ENCODE measurements around the gene PAK3.

The PAK3 gene

DNA sequence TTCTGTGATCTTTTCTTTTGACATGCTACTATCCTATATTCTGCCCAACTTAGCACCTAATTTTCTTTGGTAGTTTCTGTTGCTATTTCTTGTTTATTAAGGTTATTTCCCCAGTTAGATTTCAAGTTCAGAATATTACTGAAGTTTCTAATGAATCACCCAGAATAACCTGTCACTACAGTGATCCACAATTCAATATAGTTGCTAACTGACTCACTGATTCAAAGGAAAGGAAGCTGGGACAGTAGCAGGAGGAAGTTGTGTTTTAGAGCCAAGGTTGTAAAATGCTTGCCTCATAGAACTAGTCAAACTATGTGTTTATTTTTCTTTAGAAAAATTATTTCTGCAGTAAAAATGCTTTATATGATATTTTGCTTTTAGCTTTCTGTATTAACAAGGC lies 37.4 kb downstream of the PAK3 start:
- DNase-seq: no peak

- no peak for DNase-seq
These were observed 49.9 kb downstream of the PAK3 start for GRCh38 chrX:111145878-111146277.

GRCh38 chrX:111151764-111152163 lies 55.8 kb downstream of the PAK3 start:
- DNase-seq: no peak

DNA sequence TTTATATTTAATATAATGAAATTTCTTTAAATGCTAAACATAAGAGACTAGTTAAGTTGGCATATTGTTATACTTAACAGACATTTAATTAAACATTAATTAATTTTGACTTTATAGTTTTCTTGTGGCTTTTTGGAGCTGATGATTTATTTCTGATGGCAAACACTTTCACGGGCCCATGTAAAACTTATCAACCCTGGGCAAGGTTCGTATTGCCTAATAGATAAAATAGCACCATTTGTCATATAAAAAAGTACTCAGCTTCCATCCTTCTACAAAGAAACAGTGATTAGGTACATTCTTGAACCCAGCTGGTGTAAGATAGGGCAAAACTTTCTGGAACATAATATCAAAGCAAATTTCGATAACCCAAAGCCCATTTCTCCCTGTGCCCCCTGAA lies 63.2 kb downstream of the PAK3 start:
- DNase-seq: no peak

- DNase-seq: peak; percentile 37
These were observed 68.7 kb downstream of the PAK3 start for GRCh38 chrX:111164728-111165127.

DNA sequence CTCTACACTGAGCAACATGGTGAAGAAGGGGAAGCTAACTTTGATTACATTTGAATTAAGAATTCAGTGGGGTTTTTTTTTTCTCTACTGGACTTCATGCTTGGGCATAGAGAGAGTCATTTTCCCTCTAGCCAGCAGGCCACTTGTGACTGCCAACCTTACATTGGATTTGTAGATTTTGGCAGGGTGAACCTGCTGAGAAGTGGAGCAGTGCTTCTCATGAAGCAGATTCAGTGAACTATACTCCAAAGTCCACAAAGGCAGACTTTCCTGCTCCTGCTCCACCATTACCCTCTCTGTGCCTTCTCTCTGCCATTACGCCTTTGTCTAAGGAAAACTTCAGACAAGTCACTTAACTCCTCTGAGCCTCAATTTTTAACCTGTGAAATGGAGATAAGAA lies 69.9 kb downstream of the PAK3 start:
- DNase-seq: peak; percentile 57

GRCh38 chrX:111167334-111167733 lies 71.3 kb downstream of the PAK3 start:
- no peak for DNase-seq

DNA sequence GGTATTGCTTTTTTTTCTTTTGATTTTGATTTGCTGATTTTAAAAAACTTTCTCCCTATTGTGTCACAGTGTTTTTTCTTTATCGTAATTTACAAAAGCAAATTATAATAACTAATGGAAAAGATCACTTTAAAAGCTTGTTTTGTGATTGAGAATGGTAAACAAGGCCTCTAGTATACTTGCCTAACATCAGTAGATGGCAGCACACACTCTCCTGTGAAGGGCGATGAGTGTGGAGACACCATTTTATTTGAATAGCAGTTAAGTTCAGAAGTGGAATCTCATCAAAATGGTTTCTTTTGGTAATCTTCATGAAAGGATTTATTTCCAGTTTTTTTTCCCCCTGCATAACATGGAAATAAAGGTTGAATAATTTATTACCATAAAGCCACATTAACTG lies 72.3 kb downstream of the PAK3 start:
- peak; percentile 85 for DNase-seq

DNA sequence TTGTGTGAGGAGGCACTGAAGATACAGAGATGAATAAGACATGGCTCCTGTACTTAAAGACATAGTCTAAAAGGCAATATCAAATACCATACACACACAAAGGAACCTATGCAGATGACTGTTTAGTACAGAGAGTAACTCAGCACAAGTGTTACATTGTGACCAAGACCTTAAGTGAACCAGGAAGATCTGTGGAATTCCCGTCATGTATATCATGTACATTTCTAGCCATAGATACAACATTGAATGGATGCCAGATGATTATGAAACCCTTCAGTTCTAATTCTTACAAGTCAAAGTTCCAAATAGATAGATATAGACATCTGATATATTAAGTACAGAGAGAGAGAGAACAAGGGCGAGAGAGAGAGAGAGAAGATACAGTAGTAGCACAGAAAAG lies 73.2 kb downstream of the PAK3 start:
- DNase-seq: peak; percentile 30

DNA sequence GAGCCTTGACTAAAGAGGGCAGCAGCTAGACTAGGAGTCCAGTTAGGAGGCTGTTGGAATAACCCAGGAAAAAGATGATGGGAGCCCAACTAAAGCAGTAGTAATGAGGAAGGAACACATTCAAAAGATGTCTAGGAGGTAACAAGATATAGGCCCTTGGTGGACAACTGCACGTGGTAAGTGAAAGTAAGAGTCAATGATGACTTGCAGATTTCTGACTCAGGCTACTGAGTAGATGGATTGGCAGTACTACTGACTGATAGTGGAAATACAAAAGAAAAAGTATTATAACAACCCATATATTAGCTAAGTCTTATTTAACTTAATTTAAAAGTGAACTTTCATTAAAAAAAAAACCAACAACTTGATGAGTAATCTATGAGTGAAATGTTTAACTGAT lies 74.0 kb downstream of the PAK3 start:
- no peak for DNase-seq

DNA sequence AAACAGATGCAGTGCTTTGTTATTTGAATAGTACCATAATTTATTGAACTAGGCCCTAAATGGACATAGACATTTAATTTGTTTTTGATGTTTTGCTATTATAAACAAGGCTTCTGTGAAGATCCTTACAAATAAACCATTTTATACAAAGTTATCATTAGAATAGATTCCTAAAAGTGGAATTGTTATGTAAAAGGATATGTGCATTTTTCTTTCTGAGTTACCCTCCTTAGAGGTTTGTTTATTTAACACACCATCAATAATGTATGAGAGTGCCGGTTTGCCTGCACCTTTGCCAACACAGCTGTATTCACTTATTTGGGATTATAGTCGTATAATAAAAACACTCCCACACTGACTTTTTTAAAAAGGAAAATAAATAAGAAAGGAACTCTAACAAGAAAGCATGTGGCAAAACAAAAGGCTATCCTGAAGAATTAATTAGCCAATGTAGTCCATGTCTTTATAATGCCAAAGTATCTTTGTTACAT lies 84.8 kb downstream of the PAK3 start:
- peak; percentile 83 for DNase-seq

DNA sequence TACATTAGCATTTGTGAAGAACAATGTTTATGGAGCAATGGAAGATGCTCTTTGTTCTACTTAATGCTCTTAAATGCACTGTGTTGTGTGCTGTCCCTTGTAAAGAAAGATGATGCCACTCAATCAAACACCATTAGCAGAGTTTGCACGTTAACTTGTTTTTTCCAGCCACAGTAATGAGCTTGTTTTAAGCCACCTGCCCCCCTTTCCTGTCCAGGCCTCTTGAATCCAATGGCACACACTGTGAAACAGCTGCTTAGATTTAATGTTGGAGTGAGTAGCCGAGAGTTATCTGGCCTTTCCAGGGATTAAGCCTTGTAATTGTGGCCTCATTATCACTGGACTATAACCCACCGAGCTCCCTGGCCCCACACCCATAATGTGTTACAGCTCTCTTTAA lies 86.0 kb downstream of the PAK3 start:
- DNase-seq: peak; percentile 96

DNA sequence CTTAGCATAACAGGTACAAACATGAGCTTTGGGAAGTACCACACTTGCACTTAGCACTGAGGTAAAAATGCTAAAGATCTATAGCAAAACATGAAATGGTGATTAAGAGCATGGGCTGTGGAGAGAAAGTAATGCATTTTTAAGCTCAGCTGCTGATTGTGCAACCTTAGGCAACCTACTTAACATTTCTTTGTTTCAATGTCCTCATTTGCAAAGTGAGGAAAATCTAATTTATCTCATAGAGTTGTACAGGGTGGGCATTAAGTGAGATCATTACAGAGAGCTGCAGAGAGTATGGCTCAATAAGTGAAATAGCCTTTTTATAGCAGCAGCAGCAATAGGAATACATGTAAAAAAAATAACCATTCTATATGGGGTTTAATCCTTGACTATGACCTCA lies 87.0 kb downstream of the PAK3 start:
- no peak for DNase-seq

DNA sequence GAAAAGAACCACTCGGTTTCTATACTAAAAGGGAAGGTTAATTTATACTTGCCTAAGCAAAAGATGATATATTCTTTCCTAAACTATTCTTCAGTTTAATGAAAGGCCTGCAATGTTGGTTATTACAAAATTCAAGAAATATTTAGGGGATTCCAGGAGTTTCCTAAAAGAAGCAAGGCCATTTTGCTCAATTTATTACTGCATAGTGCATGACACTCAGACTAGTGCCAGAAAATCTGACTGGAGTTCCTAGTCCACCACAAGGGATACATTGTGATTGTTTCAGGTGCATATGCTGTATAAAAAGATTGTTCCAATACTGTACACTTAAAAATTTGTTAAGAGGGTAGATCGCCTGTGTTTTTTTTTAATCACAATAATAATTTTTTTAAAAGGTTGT lies 95.6 kb downstream of the PAK3 start:
- DNase-seq: peak; percentile 23

DNA sequence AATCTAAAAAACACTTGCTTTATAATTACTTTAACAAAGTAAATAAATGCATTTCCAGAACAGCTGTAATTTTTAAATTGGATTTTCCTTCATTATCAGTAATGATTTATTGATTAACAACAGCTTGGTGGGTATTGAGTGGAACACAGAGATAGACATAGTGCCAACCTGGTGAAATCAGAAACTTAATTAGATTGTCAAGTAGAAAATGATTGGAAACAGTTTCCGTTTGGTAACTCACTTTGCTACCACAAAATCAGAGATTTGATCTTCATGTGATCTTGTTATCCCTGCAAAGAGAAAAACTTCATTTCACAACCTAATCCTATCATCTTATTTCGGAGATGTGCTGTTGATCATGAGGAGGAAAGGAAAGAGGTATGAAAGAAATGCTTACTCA lies 103.5 kb downstream of the PAK3 start:
- no peak for DNase-seq

DNA sequence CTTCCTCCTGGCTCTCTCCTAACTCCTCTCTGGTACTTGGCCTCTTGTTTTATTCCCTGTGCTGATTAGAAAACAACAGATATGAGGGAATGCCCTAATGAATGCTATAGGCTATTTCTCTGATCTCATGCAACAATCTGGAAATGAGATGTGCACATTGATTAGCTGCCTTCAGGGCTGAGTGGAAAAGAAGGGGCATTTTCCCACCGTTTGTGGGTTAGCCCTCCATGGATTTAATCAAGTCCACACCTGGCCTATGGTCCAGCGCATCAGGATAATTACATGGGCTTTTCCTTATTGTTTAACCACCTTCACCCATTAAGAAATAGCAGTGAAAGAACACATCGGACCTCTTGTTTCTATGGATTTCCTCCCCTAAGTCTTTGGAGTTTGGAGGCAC lies 104.3 kb downstream of the PAK3 start:
- DNase-seq: no peak

DNA sequence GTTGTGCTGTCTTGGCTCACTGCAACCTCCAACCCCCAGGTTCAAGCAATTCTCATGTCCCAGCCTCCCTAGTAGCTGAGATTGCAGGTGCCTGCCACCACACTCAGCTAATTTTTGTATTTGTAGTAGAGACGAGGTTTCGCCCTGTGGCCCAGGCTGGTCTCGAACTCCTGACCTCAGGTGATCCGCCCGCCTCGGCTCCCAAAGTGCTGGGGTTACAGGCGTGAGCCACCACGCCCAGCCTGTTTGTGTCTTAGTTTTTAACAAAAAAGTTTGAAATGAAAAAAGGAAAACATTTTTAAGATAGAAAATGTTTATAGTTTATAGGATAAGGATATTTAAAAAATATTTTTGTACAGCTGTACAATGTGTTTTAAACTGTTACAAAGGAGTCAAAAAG lies 111.9 kb downstream of the PAK3 start:
- no peak for DNase-seq

GRCh38 chrX:111216293-111216801 lies 120.4 kb downstream of the PAK3 start:
- DNase-seq: no peak

- peak; percentile 69 for DNase-seq
These were observed 148.3 kb downstream of the PAK3 start for GRCh38 chrX:111244235-111244750.

DNA sequence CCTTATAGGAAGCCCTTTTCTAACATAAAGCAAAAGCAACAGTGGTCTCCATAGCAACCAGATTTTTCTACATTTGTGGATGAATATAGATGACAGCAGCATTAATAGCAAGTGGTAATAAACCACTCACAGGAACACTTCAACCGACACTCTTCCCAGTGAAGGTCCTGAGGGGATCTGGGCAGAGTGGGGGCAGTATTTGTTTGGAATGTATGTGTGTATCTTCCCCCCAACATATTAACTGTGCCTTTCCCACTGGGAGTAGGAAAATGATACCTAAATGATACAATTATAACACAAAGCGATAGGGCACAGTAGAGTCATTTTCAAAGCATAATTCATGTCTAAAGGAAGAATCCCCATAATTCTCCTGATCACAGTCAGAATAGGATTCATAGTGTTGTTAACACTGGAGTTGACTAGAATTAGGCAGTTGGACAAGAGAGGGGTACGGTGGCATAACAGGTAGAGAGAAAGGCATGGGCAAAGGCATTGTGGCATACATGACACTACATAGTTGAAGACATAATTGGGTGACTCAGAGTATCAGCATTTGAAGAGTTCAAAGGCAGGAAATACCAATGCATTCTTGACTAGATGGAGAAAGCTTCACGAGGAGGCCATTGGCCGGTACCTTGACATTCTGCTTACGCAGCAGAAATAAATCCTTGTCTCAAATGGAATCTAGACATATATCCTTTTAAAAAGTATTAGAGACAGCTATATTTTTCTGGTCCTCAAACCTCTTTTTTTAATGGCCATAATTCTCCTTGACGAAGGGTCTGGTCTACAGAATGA lies 159.1 kb downstream of the PAK3 start:
- DNase-seq: no peak

DNA sequence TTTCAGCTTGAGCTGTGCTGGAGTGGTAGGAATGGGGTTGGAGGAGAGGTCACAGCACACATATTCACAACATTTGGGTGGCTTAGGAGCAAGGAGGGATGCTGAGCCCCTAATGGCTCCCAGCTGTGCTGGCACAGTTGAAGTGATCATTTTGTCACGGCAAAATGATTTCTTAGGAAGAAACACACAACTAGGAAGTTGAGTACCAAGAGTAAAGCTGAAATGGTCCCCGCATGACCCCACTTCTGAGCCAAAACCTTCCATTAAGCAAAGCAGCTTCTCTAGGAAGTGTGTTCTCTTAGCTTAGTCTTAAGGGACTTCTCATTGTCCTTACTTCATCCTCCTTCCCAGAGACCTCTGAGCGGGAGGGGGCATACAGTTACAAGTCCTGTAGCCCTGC lies 161.7 kb downstream of the PAK3 start:
- DNase-seq: no peak

DNA sequence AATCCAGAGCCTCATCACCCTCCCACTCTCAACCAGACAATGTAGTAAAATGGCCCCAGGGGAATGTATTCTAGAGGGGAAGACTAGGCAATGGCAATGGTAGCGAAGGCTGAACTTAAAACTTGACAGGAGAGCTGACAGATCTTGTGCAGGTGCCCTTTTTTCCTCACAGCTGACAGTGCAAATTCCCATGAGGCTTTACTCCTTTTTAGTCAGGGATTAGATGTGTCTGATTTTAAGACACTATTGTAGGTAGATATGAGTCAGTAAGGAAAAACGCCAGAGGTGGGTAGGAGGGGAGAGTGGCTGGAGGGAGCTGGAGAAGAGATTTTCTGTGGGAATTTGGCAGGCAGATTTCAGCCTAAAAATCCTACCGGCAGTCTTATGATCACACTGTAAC lies 163.6 kb downstream of the PAK3 start:
- no peak for DNase-seq

DNA sequence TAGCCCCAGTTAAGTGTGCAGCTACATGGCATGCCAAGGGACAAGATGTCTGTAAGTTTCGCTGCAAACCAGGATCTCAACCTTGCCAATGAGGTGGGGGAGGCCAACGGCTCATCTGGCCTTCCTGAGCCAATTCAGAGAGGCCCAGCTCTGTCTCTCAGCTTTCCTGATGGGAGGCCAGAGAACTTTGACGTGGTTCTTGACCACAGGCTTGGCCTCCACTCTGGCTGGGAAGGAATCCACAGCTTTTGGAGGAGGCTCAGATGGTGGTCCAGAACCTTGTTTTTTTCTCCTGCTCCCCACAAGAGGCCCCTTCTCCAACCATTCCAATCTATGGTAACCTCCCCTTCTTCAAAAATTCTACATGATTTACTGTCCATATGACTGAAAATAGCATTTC lies 164.5 kb downstream of the PAK3 start:
- no peak for DNase-seq

GRCh38 chrX:111262086-111262485 lies 166.1 kb downstream of the PAK3 start:
- no peak for DNase-seq

DNA sequence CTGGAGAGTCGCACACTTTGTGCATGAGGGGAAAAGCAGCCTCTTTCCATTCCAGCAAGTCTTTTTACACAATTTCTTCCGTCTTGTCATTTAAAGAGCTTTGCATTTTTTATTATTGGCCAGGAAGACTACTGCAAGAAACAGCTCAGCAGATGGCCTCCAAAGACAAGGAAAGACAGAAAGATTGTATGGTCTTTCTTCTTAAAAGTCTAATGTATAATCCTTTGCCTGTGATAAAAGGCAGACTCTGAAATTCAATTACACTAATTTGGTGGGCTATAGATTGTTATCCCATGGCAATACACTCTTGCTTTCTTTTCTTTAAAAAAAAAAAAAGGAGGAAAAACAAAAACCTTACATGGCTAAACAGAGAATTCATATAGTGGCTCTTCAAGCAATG lies 168.4 kb downstream of the PAK3 start:
- peak; percentile 14 for DNase-seq

All from NCI-H1092 treated with DMSO at 0.1 percent for 48 hours (cell line).